ENCODE measurements around the gene GABPA. TPM values are rescaled to one million over a fixed set of nuclear protein-coding genes. Genes with fewer than 3 reads are reported as not detected.

The GABPA gene
- polyA plus RNA-seq, 1 of the 3 experiments (the other 2 are of a cell fraction), result 6.2 TPM

- no peak overlapping the region for H3K9ac ChIP-seq
- peak overlapping the region; percentile 59; the same call in 1 of the 2 replicates for H2AFZ ChIP-seq (ENCODE audit: low read depth)
- ChIA-PET POLR2A (no interaction called here), CTCF (interaction anchor here (0.5 to 3.0 kb wide), 39 partner anchors 8 to 886 kb away, joined by 3 to 30 read pairs (median 4); partner anchors contain the start of genes ATP5PF, GABPA and MRPL39)
- H3K27ac ChIP-seq (ENCODE audit: low read depth in 2 of 2, low read length in 1 of 2), result no peak overlapping the region
- TF ChIP-seq IRF3 (IDR thresholded peaks at IDR 0.05; ENCODE audit: low read depth, low read length) (no peak), MXI1 (IDR thresholded peaks at IDR 0.05; ENCODE audit: low read depth, low read length) (no peak), NFIC (IDR thresholded peaks at IDR 0.05; ENCODE audit: borderline replicate concordance) (no peak), USF1 (IDR thresholded peaks at IDR 0.05; ENCODE audit: borderline replicate concordance, low read depth) (no peak), GABPA (IDR thresholded peaks at IDR 0.05; ENCODE audit: low read depth) (no peak), NRF1 (IDR thresholded peaks at IDR 0.05; ENCODE audit: low read depth, low read length) (no peak), ELF1 (IDR thresholded peaks at IDR 0.05) (no peak), TAF1 (IDR thresholded peaks at IDR 0.05; ENCODE audit: borderline replicate concordance, low read depth, low read length) (no peak), ZBTB33 (IDR thresholded peaks at IDR 0.05; ENCODE audit: borderline replicate concordance, low read depth) (no peak), TEAD4 (IDR thresholded peaks at IDR 0.05; ENCODE audit: borderline replicate concordance, insufficient read depth) (no peak), SMC3 (IDR thresholded peaks at IDR 0.05; ENCODE audit: low read depth, low read length) (peak; percentile 74), CHD2 (IDR thresholded peaks at IDR 0.05; ENCODE audit: low read length, partially characterized antibody) (no peak), YY1 (IDR thresholded peaks at IDR 0.05; ENCODE audit: low read depth) (no peak), RAD21 (IDR thresholded peaks at IDR 0.05; ENCODE audit: low read length) (peak; percentile 65), FOSL2 (IDR thresholded peaks at IDR 0.05; ENCODE audit: borderline replicate concordance, low read depth) (no peak), MAX (IDR thresholded peaks at IDR 0.05; ENCODE audit: low read depth) (0 out of 2 replicates have a peak, but pooled peaks have one; percentile 15), POLR2AphosphoS5 (IDR thresholded peaks at IDR 0.05; ENCODE audit: low read depth, low read length) (no peak), CTCF (IDR thresholded peaks at IDR 0.05) (peak; percentile 99), SIN3A (IDR thresholded peaks at IDR 0.05; ENCODE audit: borderline replicate concordance, low read depth, low read length) (no peak), FOXM1 (IDR thresholded peaks at IDR 0.05; ENCODE audit: low read depth) (no peak), PBX3 (IDR thresholded peaks at IDR 0.05) (no peak), JUND (IDR thresholded peaks at IDR 0.05) (no peak)
- H3F3A ChIP-seq (replicated peaks; ENCODE audit: insufficient read depth), result no peaks in the 10 kb centered on the region
- DNase-seq, result peak; percentile 79
- no peaks in the 10 kb centered on the region for H3K9me2 ChIP-seq
- H3K27me3 ChIP-seq (ENCODE audit: insufficient read depth), result no peaks in the 10 kb centered on the region; the same call in 1 of the 2 replicates
- peak overlapping the region in 1 of 2 experiments; percentile 63; a peak in 1 of 4 replicates for H3K4me3 ChIP-seq (ENCODE audit: low read depth in 2 of 2, low read length in 1 of 2)
- H3K79me2 ChIP-seq (ENCODE audit: insufficient read depth), result no peaks in the 10 kb centered on the region
- H3K36me3 ChIP-seq (replicated peaks in 1 of 2; ENCODE audit: control insufficient read depth in 1 of 2, insufficient read depth in 2 of 2, low read length in 1 of 2), result no peaks in the 10 kb centered on the region
- H4K20me1 ChIP-seq (ENCODE audit: insufficient read depth), result no peaks in the 10 kb centered on the region
- no peaks in the 10 kb centered on the region for H3K4me1 ChIP-seq (ENCODE audit: control insufficient read depth in 1 of 2, insufficient read depth in 2 of 2, low read depth in 1 of 2, low read length in 1 of 2)
- WGBS (ENCODE audit: low lambda C conversion rate), result 49% methylated on average over 20 of the region's 20 CpGs
- H3K9me3 ChIP-seq, result no peaks in the 10 kb centered on the region
- peak overlapping the region; percentile 37; the same call in 1 of the 2 replicates for H3K4me2 ChIP-seq
These were observed 66.6 kb downstream of the GABPA start for GRCh38 chr21:25801217-25802014.

All from SK-N-SH (cell line).